HepG2 (cell line): Measurements from ENCODE around the gene SHF. TPM values are rescaled to one million over a fixed set of nuclear protein-coding genes. Genes with fewer than 3 reads are reported as not detected.

Source experiments
- ATAC-seq: fragments of 200-7000 bp; cut with Tn5 transposase; 3 replicates; pipeline ENCODE4 v1.9.1; 2020; ENCODE audit warnings: mild to moderate bottlenecking, moderate library complexity
- BruUV-seq: library from RNA; stranded (reverse); fragments of 400-500 nt; replicated peaks from 2 replicates; lab custom pipeline; 2021; lab: Mats Ljungman, UMichigan
- CTCF ChIA-PET: fragments of 300-600 bp; formaldehyde crosslinking; extraction: SDS; loops from one replicate; lab custom pipeline; 2021; ENCODE audit warnings: low total read pairs, inconsistent platforms, low intra/inter-chr PET ratio; lab: Yijun Ruan, JAX
- POLR2A ChIA-PET: fragments of 350-600 bp; sonication (Branson Sonifier 250); formaldehyde crosslinking; loops from one replicate; lab custom pipeline; 2020; ENCODE audit warnings: antibody characterized with exemption, inconsistent platforms; lab: Yijun Ruan, JAX
- DNase-seq: peaks from one replicate; pipeline ENCODE4 v3.0.0-alpha.2; 2015; ENCODE audit warnings: low spot score
- FAIRE-seq: peaks from 3 replicates; lab custom pipeline; 2011; peaks lifted over from hg19 to GRCh38; lab: Jason Lieb, UNC
- H2AFZ ChIP-seq: one replicate; pipeline ENCODE4 v1.6.1; 2011; ENCODE audit warnings: low read length, inconsistent platforms
- H3K27ac ChIP-seq: fragments of 300-600 bp; 3 replicates; pipeline ENCODE4 v1.8.0; 2011; ENCODE audit warnings: mixed run types, mild to moderate bottlenecking, mixed read lengths, low read length, inconsistent platforms; ENCODE audit not compliant: insufficient read depth; ENCODE audit errors: extremely low read length
- H3K27me3 ChIP-seq, 2 experiments: fragments of 200-600 bp in 1 of 2; 2 replicates in 1 of 2; 3 replicates in 1 of 2; pipeline versions ENCODE4 v1.6.0 to v1.8.0; 2011; ENCODE audit warnings: low read length in 2 of 2, mild to moderate bottlenecking in 2 of 2, moderate library complexity in 2 of 2, inconsistent platforms in 1 of 2; ENCODE audit not compliant: insufficient read depth in 2 of 2, control insufficient read depth in 1 of 2
- H3K36me3 ChIP-seq, 2 experiments: fragments of 200-600 bp in 1 of 2; replicated peaks in 1 of 2; 2 replicates in 1 of 2; 3 replicates in 1 of 2; pipeline versions ENCODE4 v1.5.1 to v1.8.0; 2011; ENCODE audit warnings: low read length in 2 of 2, inconsistent platforms in 1 of 2; ENCODE audit not compliant: insufficient read depth in 2 of 2, control insufficient read depth in 1 of 2
- H3K4me1 ChIP-seq: 2 replicates; pipeline ENCODE4 v1.5.1; 2012; ENCODE audit warnings: low read length, inconsistent platforms; ENCODE audit not compliant: insufficient read depth
- H3K4me2 ChIP-seq: 2 replicates; pipeline ENCODE4 v1.6.0; 2011; ENCODE audit warnings: low read depth, low read length, inconsistent platforms
- H3K4me3 ChIP-seq, 3 experiments: fragments of 200-600 bp in 1 of 3; sonication (generic), shearing (Covaris generic) in 1 of 3; replicated peaks in 1 of 3; 2 replicates each; pipeline ENCODE4 v1.5.1; 2011 to 2016; ENCODE audit warnings: low read length in 3 of 3, inconsistent platforms in 2 of 3, low read depth in 2 of 3, mild to moderate bottlenecking in 2 of 3, control low read depth in 1 of 3, mixed read lengths in 1 of 3; ENCODE audit not compliant: insufficient read depth in 1 of 3
- H3K79me2 ChIP-seq: one replicate; pipeline ENCODE4 v1.6.1; 2011; ENCODE audit warnings: low read length, inconsistent platforms; ENCODE audit not compliant: insufficient read depth
- H3K9ac ChIP-seq: 2 replicates; pipeline ENCODE4 v1.6.0; 2011; ENCODE audit warnings: mild to moderate bottlenecking, low read depth, low read length, inconsistent platforms; ENCODE audit not compliant: insufficient read depth
- H3K9me3 ChIP-seq: 2 replicates; pipeline ENCODE4 v1.5.1; 2012; ENCODE audit warnings: mild to moderate bottlenecking, low read length
- H4K20me1 ChIP-seq: 2 replicates; pipeline ENCODE4 v1.6.0; 2011; ENCODE audit warnings: inconsistent platforms, mild to moderate bottlenecking, low read length, moderate library complexity; ENCODE audit not compliant: insufficient read depth
- AGO2 ChIP-seq: fragments of 200-400 bp; formaldehyde crosslinking; optimal IDR thresholded peaks from 2 replicates; pipeline ENCODE3; 2017; ENCODE audit warnings: mild to moderate bottlenecking, low read depth, low read length, moderate library complexity
- JDP2 ChIP-seq: sonication (generic); formaldehyde crosslinking; IDR thresholded peaks from 2 replicates; pipeline ENCODE4 v1.8.1; 2022; ENCODE audit warnings: missing genetic modification reagents, borderline replicate concordance
- SNAPC2 ChIP-seq: sonication (generic); formaldehyde crosslinking; IDR thresholded peaks from 2 replicates; pipeline ENCODE4 v1.8.1; 2022; ENCODE audit warnings: mild to moderate bottlenecking, missing genetic modification reagents
- ZNF816 ChIP-seq: sonication (generic); formaldehyde crosslinking; IDR thresholded peaks from 2 replicates; pipeline ENCODE4 v1.8.0; 2022; ENCODE audit warnings: missing genetic modification reagents, mild to moderate bottlenecking, borderline replicate concordance
- WGBS: methylation state at CpG from one replicate; pipeline ENCODE4 v1.1.6; 2017; ENCODE audit warnings: low lambda C conversion rate; 5-methylcytosine and 5-hydroxymethylcytosine counted together
- in situ Hi-C: cut with HindIII; loops from 2 replicates; pipeline ENCODE4 v1.10.0; 2017; ENCODE audit warnings: low pct_unique_long_range_greater_than_20kb; ENCODE audit not compliant: extremely low pct_ligation_motif_present
- intact Hi-C: fragments of 100-400 bp; cut with micrococcal nuclease; formaldehyde crosslinking; loops from one replicate; pipeline ENCODE4 v1.10.0; 2022; ENCODE audit not compliant: unreplicated experiment
- polyA plus RNA-seq, 8 experiments: library from polyadenylated mRNA; depleted of rRNA in 3 of 8; stranded (reverse) in 7 of 8; unstranded in 1 of 8; fragments of >200 nt; fragmentation: Illumina TruSeq in 4 of 8; extraction: Trizol in 4 of 8; gene quantifications; 2 replicates each; pipeline versions ENCODE4 v1.2.1 to v1.2.3, GENCODE V29; 2011 to 2016; ENCODE audit warnings: low read depth in 4 of 8, missing spikeins in 1 of 8, mixed read lengths in 1 of 8; ENCODE audit not compliant: insufficient read depth in 1 of 8
- total RNA-seq, 5 experiments: library from RNA; depleted of rRNA; stranded (reverse); fragments of >200 nt; fragmentation: Illumina TruSeq; extraction: Trizol; gene quantifications; 2 replicates each; pipeline ENCODE4 v1.2.3, GENCODE V29; 2016; ENCODE audit warnings: low read depth in 1 of 5

Gene SHF
- total and polyA plus RNA-seq, 2 of the 13 experiments (the other 11 are each of a cell fraction or from before 2014, with no cell fraction given): 20.9 to 25.5 TPM

- Histone ChIP-seq H3K79me2 (no peaks in the 10 kb centered on the region), H3K36me3 (no peaks in the 10 kb centered on the region), H3K27me3 (peaks cover 0 to 5% of the 10 kb centered on the region in 2 experiments; a peak in 1 of 5 replicates), H3K4me3 (no peak overlapping the region), H3K4me1 (peaks cover 5% of the 10 kb centered on the region), H3K9ac (no peak overlapping the region), H4K20me1 (no peaks in the 10 kb centered on the region), H3K9me3 (no peaks in the 10 kb centered on the region), H3K4me2 (no peak overlapping the region), H3K27ac (no peak overlapping the region), H2AFZ (no peak overlapping the region)
- BruUV-seq: no TSS peak
- intact Hi-C loops: no loop called here
- TF ChIP-seq JDP2 (CRISPR knock-in tag): no peak
- peak; percentile 73 for TF ChIP-seq AGO2
- WGBS: 94% methylated on average over 29 of the region's 36 CpGs
- ATAC-seq: no peak
- ChIA-PET CTCF (no interaction called here), POLR2A (no interaction called here)
- FAIRE-seq: no peak
- in situ Hi-C loops: no loop called here
- DNase-seq: no peak
These were observed 35.6 kb downstream of the SHF start for GRCh38 chr15:45151998-45152828.

GRCh38 chr15:45150997-45151396 lies 36.8 kb downstream of the SHF start:
- POLR2A ChIA-PET: no interaction called here
- no peaks in the 10 kb centered on the region for H4K20me1 ChIP-seq
- ATAC-seq (no peak), FAIRE-seq (no peak), DNase-seq (no peak)
- H3K9me3 ChIP-seq: no peaks in the 10 kb centered on the region
- H3K4me1 ChIP-seq: peaks cover 8% of the 10 kb centered on the region
- 80% methylated on average over 6 of the region's 6 CpGs for WGBS
- no peak overlapping the region for H3K4me2 ChIP-seq
- H2AFZ ChIP-seq: no peak overlapping the region
- no TSS peak for BruUV-seq
- H3K27me3 ChIP-seq: peaks cover 0 to 15% of the 10 kb centered on the region in 2 experiments; a peak in 1 of 5 replicates
- H3K9ac ChIP-seq: no peak overlapping the region
- CTCF ChIA-PET: no interaction called here
- intact Hi-C loops: no loop called here
- no peak overlapping the region for H3K4me3 ChIP-seq
- in situ Hi-C loops: no loop called here
- no peaks in the 10 kb centered on the region for H3K79me2 ChIP-seq
- no peak overlapping the region for H3K27ac ChIP-seq
- TF ChIP-seq ZNF816 (CRISPR knock-in tag) (no peak), SNAPC2 (CRISPR knock-in tag) (no peak)
- no peaks in the 10 kb centered on the region for H3K36me3 ChIP-seq
